HUES48 (cell line): ENCODE results near the gene ERICH4.

ENCODE experiments used
- H3K27ac ChIP-seq: one replicate; pipeline ENCODE4 v1.7.0; 2013; ENCODE audit warnings: low read depth, low read length, inconsistent platforms
- H3K27me3 ChIP-seq: 2 replicates; pipeline ENCODE4 v1.6.1; 2013; ENCODE audit warnings: mild to moderate bottlenecking, low read length; ENCODE audit not compliant: control insufficient read depth, insufficient read depth
- H3K36me3 ChIP-seq: 2 replicates; pipeline ENCODE4 v1.6.1; 2013; ENCODE audit warnings: low read length; ENCODE audit not compliant: control insufficient read depth, insufficient read depth
- H3K4me1 ChIP-seq: 2 replicates; pipeline ENCODE4 v1.6.1; 2013; ENCODE audit warnings: mild to moderate bottlenecking, low read length; ENCODE audit not compliant: control insufficient read depth, insufficient read depth
- H3K4me3 ChIP-seq: 2 replicates; pipeline ENCODE4 v1.5.1; 2013; ENCODE audit warnings: mild to moderate bottlenecking, low read depth, low read length
- H3K9ac ChIP-seq: 2 replicates; pipeline ENCODE4 v1.6.1; 2013; ENCODE audit warnings: mild to moderate bottlenecking, low read depth, low read length, moderate library complexity
- H3K9me3 ChIP-seq: 2 replicates; pipeline ENCODE4 v1.6.1; 2013; ENCODE audit warnings: low read length; ENCODE audit not compliant: control insufficient read depth, insufficient read depth

Gene ERICH4

DNA sequence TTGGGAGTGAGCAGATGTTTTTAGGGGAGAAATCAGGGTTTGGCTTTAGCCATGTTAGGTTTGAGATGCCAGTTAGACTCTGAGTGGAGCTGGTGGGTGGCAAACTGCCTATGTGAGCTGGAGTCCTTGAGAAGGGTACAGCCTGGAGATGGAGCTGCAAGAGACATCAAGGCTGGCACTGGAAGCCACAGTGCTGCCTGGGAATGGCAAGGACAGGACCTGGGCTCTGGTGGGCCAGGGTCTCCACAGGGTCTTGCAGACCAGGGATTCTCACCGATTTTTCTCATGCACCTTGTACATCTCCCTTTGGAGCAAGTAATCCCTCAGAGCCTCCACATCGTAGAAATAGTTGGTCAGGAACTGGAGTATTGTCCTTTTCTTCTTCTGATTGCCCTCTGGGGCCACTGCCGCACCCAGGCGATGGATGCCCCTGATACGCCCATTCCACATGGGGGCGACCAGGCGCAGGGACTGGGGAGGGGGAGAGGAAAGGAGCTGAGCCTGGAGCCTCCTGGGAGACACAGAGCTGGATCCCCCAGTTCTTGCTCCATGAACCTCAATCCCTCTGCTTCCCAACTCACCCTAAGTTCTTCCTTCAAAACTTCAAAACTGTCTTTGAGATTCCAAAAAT is 4.9 kb upstream of the ERICH4 start:
- Histone ChIP-seq H3K4me1 (no peaks in the 10 kb centered on the region), H3K27ac (no peak overlapping the region), H3K4me3 (no peak overlapping the region), H3K9me3 (no peaks in the 10 kb centered on the region), H3K36me3 (peaks cover 20% of the 10 kb centered on the region), H3K9ac (no peak overlapping the region), H3K27me3 (no peaks in the 10 kb centered on the region)

DNA sequence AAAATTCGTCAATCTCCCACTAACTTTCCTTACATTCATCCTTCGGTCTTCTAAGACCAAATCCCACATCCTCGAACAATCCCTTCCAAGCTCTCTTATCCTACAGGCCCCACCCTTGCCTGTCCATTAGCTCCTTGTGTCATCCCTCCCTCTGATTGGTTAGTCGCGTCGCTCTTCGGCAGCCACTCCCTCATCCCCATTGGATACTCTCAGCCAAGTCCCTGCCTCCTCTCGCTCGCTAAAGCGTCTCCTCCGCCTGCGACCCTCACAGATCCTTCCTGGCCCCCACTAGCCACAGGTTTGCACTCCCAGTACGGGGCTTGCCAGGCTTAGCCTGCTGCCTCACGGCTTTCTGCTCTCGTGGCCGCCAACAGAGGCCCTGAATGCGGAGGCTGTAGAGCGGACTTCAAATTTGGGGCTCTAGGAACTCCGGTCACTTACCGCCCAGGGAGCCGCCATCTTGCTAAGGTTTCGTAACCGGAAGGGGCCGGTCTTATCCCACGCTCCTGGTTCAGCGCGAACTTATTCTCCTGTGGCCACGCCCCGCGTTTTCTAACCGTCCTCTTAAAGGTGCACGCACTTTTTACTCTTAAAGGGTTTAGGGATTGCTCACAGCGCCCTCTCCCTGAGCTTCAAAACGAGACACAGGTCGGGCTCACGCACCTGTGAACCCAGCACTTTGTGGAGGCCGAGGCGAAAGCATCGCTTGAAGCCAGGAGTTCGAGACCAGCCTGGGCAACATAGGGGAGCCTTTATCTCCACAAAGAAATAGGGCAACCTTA is 3.3 kb upstream of the ERICH4 start, which contains the start of gene DMAC2:
Gene DMAC2, minus strand, starts transcription at position 472 of the 782 bp plus-strand sequence. Its CDS starts 13 bp downstream, at position 459.
- H3K4me3 ChIP-seq, result peak within 1 kb of the TSS; percentile 98
- H3K36me3 ChIP-seq, result peaks cover 14% of the 10 kb centered on the region
- H3K27ac ChIP-seq, result peak within 1 kb of the TSS; percentile 97
- H3K9ac ChIP-seq, result peak within 1 kb of the TSS; percentile 96
- no peaks in the 10 kb centered on the region for H3K27me3 ChIP-seq
- no peaks in the 10 kb centered on the region for H3K4me1 ChIP-seq
- H3K9me3 ChIP-seq, result no peaks in the 10 kb centered on the region

DNA sequence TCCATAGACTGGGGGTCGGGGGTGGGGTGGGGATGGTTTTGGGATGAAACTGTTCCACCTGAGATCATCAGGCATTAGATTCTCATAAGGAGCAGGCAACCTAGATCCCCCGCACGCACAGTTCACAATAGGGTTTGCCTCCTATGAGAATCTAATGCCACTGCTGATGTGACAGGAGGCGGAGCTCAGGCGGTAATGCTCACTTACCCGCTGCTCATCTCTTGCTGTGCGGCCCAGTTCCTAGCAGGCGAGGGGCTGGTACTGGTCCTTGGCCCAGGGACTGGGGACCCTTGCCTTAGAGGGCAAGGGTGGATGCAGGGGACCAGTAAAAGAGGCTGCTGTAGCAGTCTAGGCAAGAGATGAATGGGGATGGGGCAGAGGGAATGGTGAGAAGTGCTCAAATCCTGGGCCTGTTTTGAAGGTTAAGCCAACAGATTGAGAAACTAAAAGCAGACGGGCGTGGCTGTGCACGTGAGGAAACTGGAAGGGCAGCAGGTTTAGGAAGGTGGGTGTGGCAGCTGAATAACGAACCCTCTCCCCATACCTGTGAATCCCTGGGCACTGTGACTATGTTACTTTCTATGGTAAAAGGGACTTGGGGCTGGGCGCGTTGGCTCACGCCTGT is 1.5 kb upstream of the ERICH4 start:
- Histone ChIP-seq H3K9ac (no peak overlapping the region), H3K27ac (no peak overlapping the region), H3K27me3 (no peaks in the 10 kb centered on the region), H3K36me3 (peaks cover 12% of the 10 kb centered on the region), H3K4me3 (no peak overlapping the region), H3K9me3 (no peaks in the 10 kb centered on the region), H3K4me1 (no peaks in the 10 kb centered on the region)

DNA sequence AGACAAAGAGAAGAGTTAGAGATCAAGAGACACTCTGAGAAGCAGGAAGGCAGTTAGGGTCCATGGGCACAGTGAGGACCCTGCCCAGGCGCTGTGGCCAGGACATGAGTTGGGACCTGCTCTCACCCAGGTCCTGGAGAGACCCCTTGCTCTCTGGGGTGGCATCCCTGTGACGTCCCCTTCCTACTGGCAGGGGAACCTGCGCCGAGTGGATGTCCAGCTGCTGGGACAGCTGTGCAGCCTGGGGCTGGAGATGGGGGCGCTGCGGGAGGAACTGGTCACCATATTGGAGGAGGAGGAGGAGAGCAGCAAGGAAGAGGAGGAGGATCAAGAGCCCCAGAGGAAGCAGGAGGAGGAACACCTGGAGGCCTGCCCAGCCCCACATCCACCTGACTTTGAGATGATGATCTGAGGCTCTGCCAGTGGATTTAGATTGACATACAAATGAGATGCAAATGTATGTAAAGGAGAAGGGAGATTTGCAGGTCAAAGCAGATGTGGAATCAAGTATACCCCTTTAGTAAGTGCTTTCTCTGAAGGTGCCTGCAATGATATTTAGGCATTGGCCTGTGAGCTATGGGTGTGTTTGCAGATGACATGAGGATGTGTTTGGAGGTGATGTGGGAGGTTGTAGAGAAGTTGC is 978 bp downstream of the ERICH4 start:
- Histone ChIP-seq H3K27ac (no peak overlapping the region), H3K9ac (no peak overlapping the region), H3K4me3 (no peak overlapping the region), H3K9me3 (no peaks in the 10 kb centered on the region), H3K36me3 (no peaks in the 10 kb centered on the region), H3K4me1 (no peaks in the 10 kb centered on the region), H3K27me3 (peaks cover 11% of the 10 kb centered on the region)

DNA sequence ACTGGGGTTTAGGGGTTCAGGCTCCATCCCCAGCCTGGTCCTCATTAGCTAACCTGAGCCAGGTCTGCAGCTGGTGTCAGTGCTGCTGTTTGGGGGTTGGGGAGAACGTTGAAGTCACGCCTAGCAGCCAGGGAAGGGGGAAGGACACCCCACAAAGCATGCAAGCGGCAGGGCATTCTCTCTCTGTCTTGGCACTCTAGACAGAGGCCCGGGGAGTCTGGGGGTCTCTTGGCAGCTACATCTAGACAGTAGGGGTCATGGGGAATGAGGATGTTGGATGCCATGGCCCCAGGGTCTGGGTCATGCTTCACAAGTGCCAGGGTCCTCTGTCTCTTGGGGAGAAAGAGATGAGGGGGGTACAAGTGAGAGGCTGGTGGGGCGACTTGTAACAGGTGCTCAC is 2.6 kb downstream of the ERICH4 start:
- Histone ChIP-seq H3K9me3 (no peaks in the 10 kb centered on the region), H3K9ac (no peak overlapping the region), H3K27me3 (peaks cover 13% of the 10 kb centered on the region), H3K4me3 (no peak overlapping the region), H3K4me1 (no peaks in the 10 kb centered on the region), H3K36me3 (no peaks in the 10 kb centered on the region), H3K27ac (no peak overlapping the region)

DNA sequence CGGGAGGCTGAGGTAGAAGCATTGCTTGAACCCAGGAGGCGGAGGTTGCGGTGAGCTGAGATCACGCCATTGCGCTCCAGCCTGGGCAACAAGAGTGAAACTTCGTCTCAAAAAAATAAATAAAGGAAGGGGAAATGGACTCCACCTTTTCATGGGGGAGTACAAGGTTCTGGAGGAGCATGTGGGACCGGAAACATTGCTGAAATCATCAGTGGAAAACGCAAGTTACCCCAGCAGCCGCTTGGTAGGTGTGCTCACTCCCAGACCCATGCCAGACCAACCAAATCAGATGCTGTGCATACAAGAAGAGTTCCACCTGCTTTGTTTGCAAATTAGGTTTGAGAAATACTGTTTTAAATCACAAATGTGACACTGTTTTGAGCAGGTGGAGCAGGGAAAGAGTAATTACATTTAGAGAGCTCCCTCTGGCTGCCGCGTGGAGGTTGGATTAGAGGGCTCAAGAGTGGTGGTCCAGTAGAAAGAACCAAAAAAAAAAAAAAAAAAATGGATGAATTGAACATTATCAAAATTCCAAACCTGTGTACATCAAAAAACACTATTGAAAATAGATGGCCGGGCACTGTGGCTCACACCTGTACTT is 4.9 kb downstream of the ERICH4 start:
- H3K27me3 ChIP-seq, result peaks cover 13% of the 10 kb centered on the region
- H3K9me3 ChIP-seq, result no peaks in the 10 kb centered on the region
- no peak overlapping the region for H3K4me3 ChIP-seq
- no peak overlapping the region for H3K9ac ChIP-seq
- H3K36me3 ChIP-seq, result no peaks in the 10 kb centered on the region
- H3K27ac ChIP-seq, result no peak overlapping the region
- H3K4me1 ChIP-seq, result no peaks in the 10 kb centered on the region

DNA sequence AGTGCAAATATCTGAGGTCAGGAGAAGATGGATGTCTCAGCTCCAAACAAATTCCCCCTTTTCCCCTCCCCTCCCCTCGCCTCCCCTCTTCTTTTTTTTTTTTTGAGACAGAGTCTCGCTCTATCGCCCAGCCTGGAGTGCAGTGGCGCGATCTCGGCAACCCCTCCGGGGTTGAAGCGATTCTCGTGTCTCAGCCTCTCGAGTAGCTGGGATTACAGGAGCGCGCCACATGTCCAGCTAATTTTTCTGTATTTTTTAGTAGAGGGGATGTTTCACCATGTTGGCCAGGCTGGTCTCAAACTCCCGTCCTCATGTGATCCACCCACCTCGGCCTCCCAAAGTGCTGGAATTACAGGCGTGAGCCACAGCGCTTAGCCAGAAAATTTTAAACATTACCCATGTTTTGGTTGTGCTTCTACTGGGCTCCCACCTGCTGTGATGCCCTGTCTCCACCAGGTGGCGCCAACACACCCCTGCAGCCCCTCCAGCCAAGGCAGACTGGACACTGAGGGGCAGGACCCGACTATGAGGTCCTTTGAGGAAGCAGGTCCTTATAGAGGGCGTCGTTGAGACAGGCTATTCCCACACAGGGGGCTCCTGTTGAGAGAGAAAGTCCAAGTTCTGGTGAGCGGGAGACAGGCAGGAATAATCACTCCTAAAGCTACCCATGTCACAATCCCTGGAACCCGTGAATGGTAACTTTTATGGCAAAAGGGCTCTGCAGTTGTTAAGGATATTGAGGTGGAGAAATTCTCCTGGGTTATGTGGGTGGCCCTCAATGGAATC is 6.3 kb downstream of the ERICH4 start:
- Histone ChIP-seq H3K27me3 (peaks cover 13% of the 10 kb centered on the region), H3K4me3 (peak overlapping the region; percentile 53), H3K36me3 (no peaks in the 10 kb centered on the region), H3K9ac (no peak overlapping the region), H3K27ac (no peak overlapping the region), H3K4me1 (no peaks in the 10 kb centered on the region), H3K9me3 (no peaks in the 10 kb centered on the region)

DNA sequence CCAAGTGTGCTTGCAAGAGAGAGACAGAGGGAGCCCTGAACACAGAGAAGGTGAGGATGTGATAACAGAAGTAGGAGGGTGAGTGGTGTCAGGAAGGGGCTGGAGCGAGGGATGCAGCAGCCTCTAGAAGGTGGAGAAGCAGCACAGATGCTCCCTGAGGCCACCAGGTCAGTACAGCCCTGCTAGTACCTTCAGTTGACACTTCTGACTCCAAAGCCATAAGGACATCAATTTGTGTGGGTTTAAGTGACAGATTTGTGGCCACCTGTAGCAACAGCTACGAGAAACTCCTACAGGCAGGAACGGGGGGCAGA is 6.9 kb downstream of the ERICH4 start:
- H3K9ac ChIP-seq, result no peak overlapping the region
- H3K4me1 ChIP-seq, result no peaks in the 10 kb centered on the region

DNA sequence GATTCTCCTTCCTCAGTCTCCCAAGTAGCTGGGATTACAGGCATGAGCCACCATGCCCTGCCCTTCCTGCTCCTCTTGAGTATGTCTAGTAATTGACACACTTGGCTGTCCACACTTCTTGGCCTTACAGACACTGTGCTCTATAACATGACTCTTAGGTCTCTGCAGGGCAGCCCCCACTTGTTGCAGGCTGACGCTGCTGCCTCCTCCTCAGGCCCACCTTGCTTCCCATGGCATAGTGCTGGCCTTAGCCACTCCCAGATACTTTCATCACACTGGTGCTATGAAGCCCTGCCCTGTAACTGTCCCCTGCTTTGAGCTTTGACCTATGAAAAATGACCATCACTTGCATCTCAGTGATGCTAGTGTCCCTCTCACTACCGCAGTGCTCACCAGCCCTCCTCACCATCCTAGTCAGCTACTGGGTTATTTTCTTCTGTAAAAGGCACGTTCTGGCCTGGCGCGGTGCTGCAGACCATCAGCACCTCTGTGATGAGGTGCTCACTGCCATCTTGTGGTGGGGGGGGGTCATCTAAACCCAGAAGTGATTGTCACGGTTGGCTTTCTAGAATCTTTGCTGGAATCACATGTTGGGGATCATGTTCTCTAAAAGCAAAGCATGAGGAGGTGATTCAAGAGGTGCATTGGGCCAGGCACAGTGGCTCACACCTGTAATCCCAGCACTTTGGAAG is 9.8 kb downstream of the ERICH4 start:
- no peak overlapping the region for H3K9ac ChIP-seq
- no peaks in the 10 kb centered on the region for H3K36me3 ChIP-seq
- H3K9me3 ChIP-seq, result no peaks in the 10 kb centered on the region; the same call in 1 of the 2 replicates
- H3K27me3 ChIP-seq, result peaks cover 13% of the 10 kb centered on the region
- H3K4me3 ChIP-seq, result no peak overlapping the region
- no peaks in the 10 kb centered on the region for H3K4me1 ChIP-seq
- no peak overlapping the region for H3K27ac ChIP-seq

More for the DNA sequence above, 6.9 kb downstream of the ERICH4 start:
- Histone ChIP-seq H3K27ac (no peak overlapping the region), H3K36me3 (no peaks in the 10 kb centered on the region), H3K27me3 (peaks cover 13% of the 10 kb centered on the region), H3K9me3 (no peaks in the 10 kb centered on the region), H3K4me3 (no peak overlapping the region)

DNA sequence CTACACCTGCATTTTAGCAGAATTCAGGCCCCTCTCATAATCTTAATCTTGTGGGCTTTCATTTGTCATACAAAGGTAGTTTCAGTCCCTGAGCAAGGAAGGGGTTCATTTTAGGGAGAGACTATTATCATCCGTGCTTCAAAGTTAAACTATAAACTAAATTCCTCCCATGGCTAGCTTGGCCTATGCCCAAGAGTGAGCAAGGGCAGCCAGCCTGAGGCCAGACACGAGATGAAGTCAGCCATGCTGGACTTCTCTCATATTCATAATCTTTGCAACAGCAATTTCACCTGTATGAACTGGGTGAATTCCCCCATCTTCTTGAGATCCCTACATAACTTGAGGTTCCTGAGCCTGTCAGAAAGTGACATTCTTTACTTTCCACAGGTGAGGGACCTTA is 13.0 kb downstream of the ERICH4 start:
- Histone ChIP-seq H3K9ac (no peak overlapping the region), H3K36me3 (no peaks in the 10 kb centered on the region), H3K4me1 (no peaks in the 10 kb centered on the region), H3K27me3 (no peaks in the 10 kb centered on the region), H3K27ac (no peak overlapping the region), H3K4me3 (no peak overlapping the region), H3K9me3 (peaks cover 10% of the 10 kb centered on the region)
